ENCODE results near the gene SPSB3. TPM values are rescaled to one million over a fixed set of nuclear protein-coding genes. Genes with fewer than 3 reads are reported as not detected.

The SPSB3 gene
- total RNA-seq: 54.2 and 59.3 TPM in 2 replicates

DNA sequence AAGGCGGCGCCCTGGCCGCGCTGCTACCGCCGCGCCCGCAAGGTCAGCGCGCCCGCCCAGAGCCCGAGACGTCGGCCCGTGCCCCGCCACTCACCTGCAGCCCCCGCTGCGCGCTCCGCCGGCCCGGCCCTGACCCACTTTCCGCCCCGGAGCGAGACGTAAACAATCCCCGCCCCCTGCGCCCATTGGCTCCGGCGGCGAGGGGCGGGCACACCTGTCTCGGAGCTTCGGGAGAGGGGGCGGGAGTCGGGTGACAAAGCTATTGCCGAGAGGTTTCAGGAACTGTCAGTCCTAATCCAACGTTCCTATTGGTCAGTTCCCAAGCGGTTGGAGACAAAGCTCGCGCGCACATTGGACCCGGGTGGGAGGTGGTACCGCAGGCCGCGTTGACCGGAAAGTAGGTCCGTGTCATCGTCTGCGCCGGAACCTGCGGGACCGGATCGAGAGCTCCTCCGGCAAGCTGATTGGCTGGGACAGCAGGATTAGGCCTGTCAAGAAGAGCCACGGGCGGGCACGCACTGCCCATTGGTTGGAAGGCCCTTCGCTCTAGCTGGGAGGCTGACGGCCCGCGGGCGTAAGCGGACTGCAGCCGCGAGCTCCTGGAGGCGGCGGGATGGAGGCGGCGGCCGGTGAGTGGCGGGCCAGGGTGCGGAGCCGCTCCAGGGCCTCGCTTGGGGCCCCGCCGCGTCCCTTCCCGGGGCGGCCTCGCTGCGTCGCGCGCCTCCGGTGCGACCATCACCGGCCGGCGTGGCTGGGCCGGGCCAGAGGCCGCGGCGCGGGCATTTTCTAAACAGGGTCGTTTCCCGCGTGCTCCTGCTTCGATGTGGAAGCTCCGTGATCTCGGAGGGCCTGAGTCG lies at the start of gene SPSB3, which contains the start of gene NUBP2:
Gene SPSB3 (minus strand): TSS at position 164 of the 857 bp plus-strand sequence. CDS start 1,088 bp downstream, outside the sequence.
Gene NUBP2 (plus strand): TSS at position 553 of the 857 bp plus-strand sequence. CDS start 61 bp downstream, at position 614.

GRCh38 chr16:1826691-1827573 lies 44.6 kb upstream of the SPSB3 start, which contains the start of the genes FAHD1 and HAGH:
TSS of gene FAHD1 (plus strand) at chr16:1827206. CDS start at chr16:1827239, 33 bp downstream.
TSS of gene HAGH (minus strand) at chr16:1826825. CDS start at chr16:1826787, 38 bp downstream.

GRCh38 chr16:1793578-1794220 lies 11.3 kb upstream of the SPSB3 start, which contains the start of gene IGFALS:
TSS of gene IGFALS (minus strand) at chr16:1793705. CDS start at chr16:1793652, 53 bp downstream.

DNA sequence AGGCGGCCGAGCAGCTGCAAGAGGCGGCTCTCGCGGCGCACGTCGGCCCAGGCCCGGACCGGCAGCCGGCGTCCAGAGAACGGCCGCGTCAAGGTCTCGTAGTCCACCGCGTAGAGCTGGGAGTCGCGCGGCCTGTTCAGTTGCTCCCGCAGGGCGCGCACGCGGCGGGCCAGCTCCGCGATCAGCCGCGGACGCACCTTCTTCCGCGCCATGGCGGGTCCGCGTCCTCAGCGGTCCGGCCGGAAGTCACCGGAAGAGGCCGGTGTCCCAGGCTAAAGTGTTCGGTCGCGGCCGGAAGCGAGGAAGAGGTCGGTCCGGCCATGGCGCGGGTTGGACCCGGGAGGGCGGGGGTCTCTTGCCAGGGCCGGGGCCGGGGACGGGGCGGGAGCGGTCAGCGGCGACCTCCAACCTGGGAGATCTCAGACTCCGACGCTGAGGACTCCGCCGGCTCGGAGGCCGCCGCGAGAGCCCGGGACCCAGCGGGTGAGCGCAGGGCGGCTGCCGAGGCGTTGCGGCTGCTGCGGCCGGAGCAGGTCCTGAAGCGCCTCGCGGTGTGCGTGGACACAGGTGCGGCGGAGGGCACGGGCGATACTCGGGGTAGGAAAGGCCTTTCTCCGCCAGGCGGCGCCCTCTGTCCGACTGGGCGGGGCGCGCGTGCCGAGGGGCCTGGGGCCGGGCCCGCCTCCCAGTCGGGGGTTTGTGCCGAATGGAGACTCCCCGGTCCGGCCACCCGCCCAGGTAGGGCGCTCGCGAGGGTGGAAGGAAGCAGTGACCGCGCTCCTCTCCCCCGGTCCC lies 9.3 kb downstream of the SPSB3 start, which contains the start of gene MRPS34:
Gene MRPS34 (minus strand): TSS at position 227 of the 795 bp plus-strand sequence. CDS start 15 bp downstream, at position 212.

DNA sequence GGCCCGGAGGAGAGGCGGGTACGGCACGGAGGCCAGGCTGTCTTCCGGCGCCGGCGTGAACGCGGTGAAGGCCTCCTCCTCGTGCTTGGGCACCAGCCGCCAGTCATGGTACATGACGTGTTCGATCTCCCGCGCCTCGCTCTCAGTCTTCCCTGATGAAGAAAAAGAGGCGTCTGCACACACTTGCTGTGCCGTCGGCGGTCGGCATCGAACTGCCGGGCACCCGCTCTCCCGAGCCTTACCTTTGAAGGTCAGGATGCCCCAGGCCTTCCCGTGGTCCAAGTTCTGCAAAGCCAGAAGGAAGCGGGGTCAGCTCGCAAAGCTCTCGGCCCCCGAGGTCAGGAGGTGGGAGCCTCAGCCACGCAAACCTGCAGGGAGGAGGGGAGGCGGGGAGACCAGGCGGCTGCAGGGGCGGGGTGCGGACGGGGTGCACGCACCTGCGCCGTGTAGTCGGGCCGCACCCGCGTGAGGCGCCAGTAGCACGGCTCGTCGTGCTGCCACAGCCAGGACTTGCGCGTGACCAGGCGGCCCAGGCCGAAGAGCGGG lies 9.9 kb downstream of the SPSB3 start, which contains the start of gene EME2:
Gene EME2 (plus strand): TSS at position 449 of the 546 bp plus-strand sequence. CDS start 418 bp downstream, outside the sequence.

GRCh38 chr16:1771188-1771863 lies 11.0 kb downstream of the SPSB3 start, which contains the start of gene NME3:
TSS of gene NME3 (minus strand) at chr16:1771543. CDS start at chr16:1771534, 9 bp downstream.

Other genes starting within 250 kb of the SPSB3 start
- under 0.01 and 0.72 TPM in 2 replicates for gene TMEM204, start 248.9 kb downstream of the SPSB3 start, total RNA-seq
- 13.9 and 17.8 TPM in 2 replicates for gene IFT140, start 170.5 kb downstream of the SPSB3 start, total RNA-seq
- 4.0 and 6.5 TPM in 2 replicates for gene CRAMP1, start 170.2 kb downstream of the SPSB3 start, total RNA-seq
- gene JPT2, start 104.3 kb downstream of the SPSB3 start, total RNA-seq: 75.2 and 122 TPM in 2 replicates
- 20.0 and 22.2 TPM in 2 replicates for gene MAPK8IP3, start 76.4 kb downstream of the SPSB3 start, total RNA-seq
- gene NME3, start 11.0 kb downstream of the SPSB3 start, total RNA-seq: 114 and 146 TPM in 2 replicates
- gene EME2, start 9.8 kb downstream of the SPSB3 start, total RNA-seq: 2.8 and 17.8 TPM in 2 replicates
- gene MRPS34, start 9.4 kb downstream of the SPSB3 start, total RNA-seq: 91.8 and 93.1 TPM in 2 replicates
- gene NUBP2, start 389 bp upstream of the SPSB3 start, total RNA-seq: 82.7 and 111 TPM in 2 replicates
- under 0.01 TPM in 1 of 2 replicates, not detected in the other for gene IGFALS, start 11.1 kb upstream of the SPSB3 start, total RNA-seq
- 68.2 and 75.2 TPM in 2 replicates for gene HAGH, start 44.3 kb upstream of the SPSB3 start, total RNA-seq
- gene FAHD1, start 44.6 kb upstream of the SPSB3 start, total RNA-seq: 56.5 and 106 TPM in 2 replicates
- gene MEIOB, start 89.6 kb upstream of the SPSB3 start, total RNA-seq: 0.24 TPM in 1 of 2 replicates, not detected in the other
- gene HS3ST6, start 135.8 kb upstream of the SPSB3 start, total RNA-seq: 0.24 TPM in 1 of 2 replicates, not detected in the other
- 0.85 and 1.9 TPM in 2 replicates for gene MSRB1, start 160.6 kb upstream of the SPSB3 start, total RNA-seq
- gene RPL3L, start 172.1 kb upstream of the SPSB3 start, total RNA-seq: 0.24 TPM in 1 of 2 replicates, not detected in the other
- gene NDUFB10, start 177.0 kb upstream of the SPSB3 start, total RNA-seq: 114 and 124 TPM in 2 replicates
- 2,434 and 3,731 TPM in 2 replicates for gene RPS2, start 182.3 kb upstream of the SPSB3 start, total RNA-seq
- 0.85 TPM in 1 of 2 replicates, not detected in the other for gene RNF151, start 184.3 kb upstream of the SPSB3 start, total RNA-seq
- 65.9 and 82.9 TPM in 2 replicates for gene TBL3, start 189.5 kb upstream of the SPSB3 start, total RNA-seq
- gene NOXO1, start 198.9 kb upstream of the SPSB3 start, total RNA-seq: 1.2 and 2.6 TPM in 2 replicates
- gene GFER, start 201.6 kb upstream of the SPSB3 start, total RNA-seq: 8.9 and 24.9 TPM in 2 replicates
- gene SYNGR3, start 207.4 kb upstream of the SPSB3 start, total RNA-seq: 4.7 and 4.8 TPM in 2 replicates
- 28.0 and 31.8 TPM in 2 replicates for gene ZNF598, start 227.2 kb upstream of the SPSB3 start, total RNA-seq
- under 0.01 and 1.4 TPM in 2 replicates for gene NPW, start 237.2 kb upstream of the SPSB3 start, total RNA-seq
- 12.8 and 17.1 TPM in 2 replicates for gene NHERF2, start 244.3 kb upstream of the SPSB3 start, total RNA-seq